Type B pancreatic cell (in vitro differentiated cells): ENCODE data around the gene BTK. TPM values are rescaled to one million over a fixed set of nuclear protein-coding genes. Genes with fewer than 3 reads are reported as not detected.

ENCODE experiments used
- DNase-seq: peaks from one replicate; pipeline ENCODE4 v3.0.0; 2021; ENCODE audit warnings: mixed read lengths; ENCODE audit not compliant: unreplicated experiment; ENCODE audit errors: extremely low spot score
- H3K27ac Mint-ChIP-seq: 2 replicates; pipeline ENCODE4 v1.8.0; 2021; ENCODE audit warnings: mild to moderate bottlenecking, mixed read lengths
- H3K27me3 Mint-ChIP-seq: 2 replicates; pipeline ENCODE4 v1.8.0; 2021; ENCODE audit warnings: mixed read lengths
- H3K36me3 Mint-ChIP-seq: 2 replicates; pipeline ENCODE4 v1.8.0; 2021; ENCODE audit warnings: mixed read lengths
- H3K4me1 Mint-ChIP-seq: one replicate; pipeline ENCODE4 v1.8.0; 2021; ENCODE audit warnings: mixed read lengths; ENCODE audit not compliant: unreplicated experiment
- H3K4me3 Mint-ChIP-seq: 2 replicates; pipeline ENCODE4 v1.8.0; 2021; ENCODE audit warnings: mild to moderate bottlenecking, mixed read lengths
- H3K9me3 Mint-ChIP-seq: 2 replicates; pipeline ENCODE4 v1.8.0; 2021; ENCODE audit warnings: mixed read lengths
- total RNA-seq: library from RNA; stranded (reverse); gene quantifications from 2 replicates; pipeline ENCODE4 v1.2.1, GENCODE V29; 2021; ENCODE audit warnings: low replicate concordance
- TF ChIP-seq, protein P1 (sequence below): fragments of 200-600 bp; sonication (generic); conservative IDR thresholded peaks from 2 replicates; pipeline ENCODE4 v1.5.0; 2021; ENCODE audit warnings: antibody characterized with exemption, mild to moderate bottlenecking

Gene BTK
- total RNA-seq, 1 donor from 2014 or later: 0.34 TPM

DNA sequence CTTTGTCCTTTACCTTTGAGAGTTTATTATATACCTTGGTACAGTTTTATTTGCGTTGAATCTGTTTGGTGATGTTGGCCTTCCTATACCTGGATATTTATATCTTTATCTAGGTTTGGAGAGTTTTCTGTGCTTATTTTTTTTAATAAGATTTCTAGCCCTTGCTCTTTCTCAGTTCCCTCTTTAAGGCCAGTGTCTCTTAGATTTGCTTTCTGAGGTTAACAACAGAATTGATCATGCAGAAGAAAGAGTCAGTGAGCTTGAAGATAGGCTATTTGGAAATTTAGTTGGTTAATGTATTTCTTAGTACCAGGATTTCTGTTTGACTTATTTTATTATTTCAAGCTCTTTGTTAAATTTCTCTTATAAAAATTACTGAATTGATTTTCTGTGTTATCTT lies 82.2 kb downstream of the BTK start:
- no peaks in the 10 kb centered on the region for H3K27me3 Mint-ChIP-seq
- H3K9me3 Mint-ChIP-seq: no peaks in the 10 kb centered on the region
- H3K4me1 Mint-ChIP-seq: no peaks in the 10 kb centered on the region
- no peaks in the 10 kb centered on the region for H3K36me3 Mint-ChIP-seq
- TF ChIP-seq, protein P1, sequence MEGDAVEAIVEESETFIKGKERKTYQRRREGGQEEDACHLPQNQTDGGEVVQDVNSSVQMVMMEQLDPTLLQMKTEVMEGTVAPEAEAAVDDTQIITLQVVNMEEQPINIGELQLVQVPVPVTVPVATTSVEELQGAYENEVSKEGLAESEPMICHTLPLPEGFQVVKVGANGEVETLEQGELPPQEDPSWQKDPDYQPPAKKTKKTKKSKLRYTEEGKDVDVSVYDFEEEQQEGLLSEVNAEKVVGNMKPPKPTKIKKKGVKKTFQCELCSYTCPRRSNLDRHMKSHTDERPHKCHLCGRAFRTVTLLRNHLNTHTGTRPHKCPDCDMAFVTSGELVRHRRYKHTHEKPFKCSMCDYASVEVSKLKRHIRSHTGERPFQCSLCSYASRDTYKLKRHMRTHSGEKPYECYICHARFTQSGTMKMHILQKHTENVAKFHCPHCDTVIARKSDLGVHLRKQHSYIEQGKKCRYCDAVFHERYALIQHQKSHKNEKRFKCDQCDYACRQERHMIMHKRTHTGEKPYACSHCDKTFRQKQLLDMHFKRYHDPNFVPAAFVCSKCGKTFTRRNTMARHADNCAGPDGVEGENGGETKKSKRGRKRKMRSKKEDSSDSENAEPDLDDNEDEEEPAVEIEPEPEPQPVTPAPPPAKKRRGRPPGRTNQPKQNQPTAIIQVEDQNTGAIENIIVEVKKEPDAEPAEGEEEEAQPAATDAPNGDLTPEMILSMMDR: no peak
- no peak overlapping the region for H3K27ac Mint-ChIP-seq
- H3K4me3 Mint-ChIP-seq: no peak overlapping the region
- DNase-seq: no peak

Other genes starting within 250 kb of the BTK start
- gene DRP2, start 166.4 kb downstream of the BTK start, total RNA-seq: 0.14 and 1.3 TPM in 2 replicates
- gene TAF7L, start 94.9 kb downstream of the BTK start, total RNA-seq: 0.21 TPM in 1 of 2 replicates, not detected in the other
- 22.1 and 22.4 TPM in 2 replicates for gene TIMM8A, start 37.4 kb downstream of the BTK start, total RNA-seq
- 329 and 338 TPM in 2 replicates for gene RPL36A, start 4.8 kb upstream of the BTK start, total RNA-seq
- 39.5 and 44.8 TPM in 2 replicates for gene GLA, start 21.7 kb upstream of the BTK start, total RNA-seq
- 68.3 and 76.0 TPM in 2 replicates for gene HNRNPH2, start 22.0 kb upstream of the BTK start, total RNA-seq
- 12.8 and 19.4 TPM in 2 replicates for gene ARMCX4, start 99.3 kb upstream of the BTK start, total RNA-seq
- gene ARMCX1, start 164.4 kb upstream of the BTK start, total RNA-seq: 21.1 and 25.0 TPM in 2 replicates
- 60.5 and 64.9 TPM in 2 replicates for gene ARMCX6, start 231.8 kb upstream of the BTK start, total RNA-seq
- gene ARMCX3, start 237.0 kb upstream of the BTK start, total RNA-seq: 52.6 and 58.2 TPM in 2 replicates